ENCODE results near the gene MYH7.
"Not testable (repeated sequence)": the region's sequence is repeated elsewhere in the genome, so short reads cannot be mapped to it uniquely, and the experiment has no call there.

Gene MYH7

GRCh38 chr14:23430016-23430722 is 5.3 kb downstream of the MYH7 start:
- DNase-seq, result no peak

DNA sequence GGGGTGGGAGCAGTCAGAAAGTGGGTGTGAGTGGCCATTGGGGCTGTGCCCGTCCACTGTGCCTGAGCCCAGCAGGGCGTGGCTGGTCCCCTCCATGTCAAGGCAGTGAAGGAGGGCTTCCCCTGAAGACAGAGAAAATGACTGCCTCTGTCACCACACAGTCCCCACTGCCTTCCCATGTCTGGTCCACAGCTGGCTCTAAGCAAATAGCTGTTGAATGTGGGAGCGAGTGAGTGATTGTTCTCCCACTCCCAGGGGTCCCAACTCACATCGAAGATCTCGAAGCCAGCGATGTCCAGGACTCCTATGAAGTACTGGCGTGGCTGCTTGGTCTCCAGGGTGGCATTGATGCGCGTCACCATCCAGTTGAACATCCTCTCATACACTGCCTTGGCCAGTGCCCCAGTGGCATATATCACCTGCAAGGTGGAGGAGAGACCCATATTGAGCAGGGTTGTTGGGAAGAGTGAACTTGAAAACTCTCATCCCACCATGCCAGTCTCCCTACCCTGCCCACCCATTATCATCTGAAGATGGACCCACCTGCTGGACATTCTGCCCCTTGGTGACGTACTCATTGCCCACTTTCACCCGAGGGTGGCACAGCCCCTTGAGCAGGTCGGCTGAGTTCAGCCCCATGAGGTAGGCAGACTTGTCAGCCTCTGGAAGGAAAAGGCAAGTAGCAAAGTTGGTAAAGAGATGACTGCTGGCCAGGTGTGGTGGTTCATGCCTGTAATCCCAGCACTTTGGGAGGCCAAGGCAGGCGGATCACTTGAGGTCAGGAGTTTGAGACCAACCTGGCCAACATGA is 6.6 kb downstream of the MYH7 start:
- no peak for DNase-seq

- DNase-seq, result not testable (repeated sequence)
Observed at GRCh38 chr14:23425798-23426197, 9.7 kb downstream of the MYH7 start.

- no peak for DNase-seq
Observed at GRCh38 chr14:23425169-23425568, 10.3 kb downstream of the MYH7 start.

DNA sequence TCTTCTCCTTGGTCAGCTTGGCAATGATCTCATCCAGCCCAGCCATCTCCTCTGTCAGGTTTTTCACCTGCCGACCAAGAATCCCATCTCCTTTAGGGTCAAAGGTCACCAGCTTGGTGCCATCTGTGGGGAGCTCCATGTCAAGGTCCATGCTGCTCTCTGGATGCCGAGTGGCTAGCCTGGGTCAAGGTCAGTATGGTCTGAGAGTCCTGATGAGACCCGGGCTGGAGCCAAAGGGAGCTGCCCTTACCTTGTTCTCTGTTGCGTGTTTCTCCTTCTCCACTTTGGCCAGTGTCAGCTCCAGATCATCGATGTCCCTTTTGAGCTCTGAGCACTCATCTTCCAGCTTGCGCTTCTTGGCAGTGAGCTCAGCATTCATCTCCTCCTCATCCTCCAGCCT is 11.8 kb downstream of the MYH7 start:
- DNase-seq, result no peak

- DNase-seq, result no peak
Observed at GRCh38 chr14:23421594-23421993, 13.9 kb downstream of the MYH7 start.

- DNase-seq, result not testable (repeated sequence)
Observed at GRCh38 chr14:23419646-23420045, 15.8 kb downstream of the MYH7 start.

- no peak for DNase-seq
Observed at GRCh38 chr14:23418021-23418420, 17.4 kb downstream of the MYH7 start.

- not testable (repeated sequence) for DNase-seq
Observed at GRCh38 chr14:23417269-23417668, 18.2 kb downstream of the MYH7 start.

- DNase-seq, result no peak
Observed at GRCh38 chr14:23416801-23417200, 18.7 kb downstream of the MYH7 start.

- DNase-seq, result no peak
Observed at GRCh38 chr14:23415821-23416778, 19.4 kb downstream of the MYH7 start.

DNA sequence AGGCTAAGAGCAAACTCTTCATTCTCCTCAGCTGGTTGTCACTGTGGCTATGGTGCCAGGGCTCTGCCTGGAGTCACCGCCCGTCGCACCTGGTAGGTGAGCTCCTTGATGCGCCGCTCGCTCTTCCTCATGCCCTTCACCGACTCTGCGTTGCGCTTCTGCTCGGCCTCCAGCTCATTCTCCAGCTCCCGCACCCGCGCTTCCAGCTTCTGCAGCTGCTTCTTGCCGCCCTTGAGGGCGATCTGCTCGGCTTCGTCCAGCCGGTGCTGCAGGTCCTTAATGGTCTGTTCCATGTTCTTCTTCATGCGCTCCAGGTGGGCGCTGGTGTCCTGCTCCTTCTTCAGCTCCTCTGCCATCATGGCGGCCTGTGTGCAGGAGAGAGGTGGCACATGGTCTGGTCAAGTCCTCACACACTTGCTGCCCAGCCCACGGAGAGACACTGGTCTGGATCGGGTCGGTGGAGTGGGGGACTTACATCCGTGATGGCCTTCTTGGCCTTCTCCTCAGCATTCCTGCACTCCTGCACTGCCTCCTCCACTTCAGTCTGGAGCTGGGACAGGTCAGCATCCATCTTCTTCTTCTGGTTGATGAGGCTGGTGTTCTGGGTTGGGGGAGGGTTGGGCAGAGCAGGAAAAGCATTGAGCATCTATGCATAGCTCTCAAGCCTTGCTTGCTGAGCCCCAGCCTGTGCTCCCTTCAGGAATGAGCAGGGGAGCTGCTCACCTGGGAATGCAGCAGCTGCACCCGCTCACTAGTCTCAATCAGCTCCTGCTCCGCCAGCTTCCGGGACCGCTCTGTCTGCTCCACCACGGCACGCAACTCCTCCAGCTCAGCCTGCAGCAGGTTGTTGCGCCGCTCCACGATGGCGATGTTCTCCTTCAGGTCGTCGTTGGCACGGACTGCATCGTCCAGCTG is 20.3 kb downstream of the MYH7 start:
- no peak for DNase-seq

DNA sequence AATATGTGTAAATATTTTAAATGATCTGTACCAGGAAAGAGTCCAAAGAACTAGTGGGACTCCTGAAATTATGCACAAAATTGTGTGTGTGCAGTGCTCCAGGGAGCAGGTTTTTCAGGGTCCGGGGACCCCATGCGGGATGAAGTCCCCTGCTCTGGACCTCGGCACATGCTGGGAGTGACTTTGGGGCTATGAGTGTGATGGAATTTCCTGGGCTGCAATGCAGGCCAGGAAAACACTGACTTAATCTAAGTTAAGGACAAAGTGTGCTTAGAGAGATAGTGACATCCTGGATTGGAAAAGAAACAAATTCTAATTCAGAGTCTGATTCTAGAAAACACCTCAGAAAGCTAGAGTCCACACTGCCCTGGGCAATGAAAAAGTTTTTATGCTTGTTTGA is 21.2 kb downstream of the MYH7 start:
- DNase-seq, result no peak

DNA sequence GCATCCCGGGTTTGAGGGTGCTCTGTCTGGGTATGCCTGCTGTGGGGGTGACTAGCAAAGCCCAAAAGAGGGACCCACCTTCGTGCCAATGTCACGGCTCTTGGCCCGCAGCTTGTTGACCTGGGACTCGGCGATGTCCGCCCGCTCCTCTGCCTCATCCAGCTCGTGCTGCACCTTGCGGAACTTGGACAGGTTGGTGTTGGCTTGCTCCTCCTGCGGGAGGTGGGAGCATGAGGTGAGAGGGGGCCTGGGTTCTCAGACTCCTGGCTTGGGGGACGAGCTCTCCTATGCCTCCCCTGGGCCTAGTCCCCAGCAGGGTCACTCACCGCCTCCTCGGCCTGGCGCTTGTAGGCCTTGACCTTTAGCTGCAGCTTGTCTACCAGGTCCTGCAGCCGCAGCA is 21.8 kb downstream of the MYH7 start:
- DNase-seq, result no peak

DNA sequence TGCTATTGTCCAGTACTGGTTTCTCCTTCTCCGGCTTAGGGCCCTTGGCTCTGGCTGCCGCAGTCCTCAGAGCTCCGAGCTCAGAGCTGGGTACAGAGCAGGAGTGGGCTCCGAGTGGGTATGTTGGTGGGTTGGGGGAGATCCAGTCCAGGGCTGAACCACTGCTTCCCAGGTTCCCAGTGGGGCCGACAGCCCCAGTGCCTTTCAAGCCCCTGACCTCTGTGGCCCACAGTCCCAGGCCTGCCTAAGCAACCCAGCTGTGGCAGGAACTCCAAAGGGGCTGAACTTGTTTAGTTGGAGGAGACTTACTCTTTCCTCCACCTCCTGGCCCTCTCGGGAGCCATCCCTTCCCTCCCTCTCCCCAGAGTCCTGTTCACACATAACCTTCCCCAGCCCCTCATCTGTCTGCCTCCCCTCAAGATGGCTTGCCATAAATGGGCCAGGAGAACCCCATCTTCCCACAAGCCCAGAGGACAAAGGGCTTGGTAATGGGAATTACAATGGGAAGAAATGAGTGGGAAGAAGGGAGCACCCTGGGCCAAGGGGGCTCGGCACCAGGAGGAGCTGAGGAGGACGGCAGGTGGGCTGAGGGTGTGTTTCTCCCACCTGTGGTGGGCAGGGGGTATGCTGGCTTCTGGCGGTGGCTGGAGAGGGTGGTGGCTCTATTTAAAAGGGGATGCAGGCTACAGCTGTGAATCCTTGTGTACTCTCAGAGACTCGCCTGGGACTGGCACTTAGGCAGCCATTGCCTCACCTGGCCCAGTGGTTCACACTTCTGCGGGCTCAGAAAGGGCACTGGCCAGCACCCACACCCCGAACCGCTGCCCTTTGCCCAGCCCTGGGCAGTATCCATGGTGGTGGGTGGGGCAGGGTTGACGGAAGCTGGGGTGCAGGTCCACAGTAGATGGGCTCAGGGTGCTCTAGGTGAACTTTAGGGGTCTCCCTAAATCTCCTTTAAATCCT is 23.6 kb downstream of the MYH7 start:
- DNase-seq, result no peak

DNA sequence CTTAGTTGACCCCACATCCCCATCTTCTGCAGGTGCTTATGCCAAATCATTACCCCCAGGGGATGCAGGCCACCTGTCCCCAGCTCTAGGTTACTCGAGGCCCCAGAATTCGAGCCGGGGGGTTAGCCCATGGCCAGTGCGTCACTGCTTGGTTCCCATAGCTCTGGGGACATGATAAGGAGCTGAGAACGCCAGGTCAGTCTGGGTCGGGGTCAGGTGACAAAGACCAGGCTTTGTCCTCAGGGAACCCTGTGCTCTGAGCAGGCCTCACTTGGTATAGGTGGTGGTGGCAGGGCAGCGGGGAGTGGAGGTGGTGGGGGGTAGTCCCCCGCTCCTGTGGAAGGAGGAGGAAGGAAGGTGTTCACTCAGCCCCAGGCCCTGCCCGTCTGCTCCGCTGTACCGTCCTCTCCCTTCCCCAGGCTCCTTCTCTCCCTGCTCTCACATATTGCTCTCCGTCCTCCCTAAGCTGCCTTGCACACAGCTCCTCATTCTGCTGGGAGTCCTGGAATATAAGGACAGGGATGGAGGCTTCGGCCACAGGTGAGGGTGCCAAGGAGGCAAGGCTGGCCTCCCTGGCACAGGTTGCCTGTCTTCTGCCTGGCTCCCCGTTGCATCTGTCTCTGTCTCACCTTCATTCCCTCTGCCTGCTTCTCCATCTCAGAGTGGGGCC is 25.4 kb downstream of the MYH7 start:
- DNase-seq, result no peak

DNA sequence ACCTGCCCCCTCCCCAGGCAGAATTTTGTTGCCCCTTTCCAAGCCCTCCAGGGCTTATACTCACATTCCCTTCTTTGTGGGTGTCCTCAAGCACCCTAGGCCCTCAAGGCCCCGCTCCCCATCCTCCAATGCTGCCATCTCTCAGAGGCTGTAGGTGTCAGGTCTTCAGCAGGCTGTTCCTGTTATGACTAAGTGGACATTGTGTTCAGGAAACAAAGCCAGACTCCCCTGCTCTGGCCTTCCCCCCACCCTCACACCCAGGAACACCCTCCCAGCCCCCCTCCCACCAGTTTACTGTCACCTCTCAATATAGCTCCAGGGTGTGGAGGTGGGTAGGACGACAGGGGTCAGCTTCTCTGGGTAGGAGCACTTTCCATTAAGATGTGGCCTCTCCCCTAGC is 26.0 kb downstream of the MYH7 start:
- no peak for DNase-seq

- no peak for DNase-seq
Observed at GRCh38 chr14:23408307-23408630, 27.2 kb downstream of the MYH7 start.

DNA sequence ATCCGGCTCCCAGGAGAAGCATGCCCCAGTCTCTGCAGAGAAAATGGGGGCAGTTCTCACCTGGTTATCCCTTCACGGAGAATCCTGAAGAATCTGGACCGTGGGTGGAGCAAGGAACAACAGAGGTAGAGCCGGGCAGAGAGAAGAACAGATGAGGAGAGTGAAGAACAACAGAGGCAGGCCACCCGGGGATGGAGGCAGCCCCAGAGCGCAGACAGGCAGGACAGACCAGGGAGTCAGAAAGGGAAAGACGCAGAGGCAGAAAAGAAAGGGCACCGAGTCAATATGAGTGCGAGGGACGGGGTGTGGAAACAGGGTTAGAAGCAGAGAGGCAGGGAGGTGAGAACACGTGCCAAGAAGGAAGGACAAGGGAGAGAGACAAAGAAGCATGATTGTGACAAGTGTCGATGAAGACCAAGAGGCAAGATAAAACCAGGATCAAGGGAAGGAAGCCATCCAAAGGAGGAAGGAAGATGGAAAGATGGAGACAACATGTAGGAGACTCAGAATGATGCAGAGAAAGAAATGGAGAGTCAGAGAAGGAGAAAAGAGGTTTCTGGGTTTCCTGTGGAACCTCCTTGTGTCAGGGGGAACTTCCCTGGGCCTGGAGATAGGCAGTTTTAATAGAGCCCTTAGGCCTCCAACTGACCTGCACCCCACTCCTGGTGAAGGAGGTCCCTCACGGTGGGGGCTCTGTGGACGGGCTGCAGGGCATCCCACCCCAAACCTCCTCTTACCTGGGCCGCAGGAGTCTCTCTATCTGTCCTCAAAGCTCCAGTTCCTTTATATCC is 27.7 kb downstream of the MYH7 start, which contains the start of gene MYH6:
MYH6 (minus strand) TSS at position 758 of the 791 bp plus-strand sequence. CDS start 1,050 bp downstream, outside the sequence.
- no peak for DNase-seq

Measured in central memory CD4-positive, alpha-beta T cell (primary cell).